ENCODE results near the gene CNDP2.

Gene CNDP2

DNA sequence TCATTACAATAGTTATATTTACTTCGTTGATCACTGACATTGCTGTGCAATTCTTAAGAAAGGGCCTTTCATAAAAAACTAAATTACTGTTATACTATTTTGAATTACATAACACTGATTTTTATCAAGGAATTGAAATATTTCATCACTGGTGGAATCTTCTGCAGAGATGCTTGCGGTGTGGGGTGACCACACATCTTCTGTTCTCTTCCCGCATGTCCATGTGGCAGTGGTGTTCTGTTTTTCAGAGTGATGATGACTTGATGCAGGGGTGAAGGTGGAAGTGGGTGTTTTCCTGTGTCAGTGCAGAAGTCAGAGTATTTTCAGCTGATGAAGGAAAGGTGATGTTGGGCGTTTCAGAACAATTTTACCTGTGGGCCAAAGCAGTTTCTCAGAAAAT, 7.0 kb downstream of the CNDP2 start:
- TF ChIP-seq, protein P1, sequence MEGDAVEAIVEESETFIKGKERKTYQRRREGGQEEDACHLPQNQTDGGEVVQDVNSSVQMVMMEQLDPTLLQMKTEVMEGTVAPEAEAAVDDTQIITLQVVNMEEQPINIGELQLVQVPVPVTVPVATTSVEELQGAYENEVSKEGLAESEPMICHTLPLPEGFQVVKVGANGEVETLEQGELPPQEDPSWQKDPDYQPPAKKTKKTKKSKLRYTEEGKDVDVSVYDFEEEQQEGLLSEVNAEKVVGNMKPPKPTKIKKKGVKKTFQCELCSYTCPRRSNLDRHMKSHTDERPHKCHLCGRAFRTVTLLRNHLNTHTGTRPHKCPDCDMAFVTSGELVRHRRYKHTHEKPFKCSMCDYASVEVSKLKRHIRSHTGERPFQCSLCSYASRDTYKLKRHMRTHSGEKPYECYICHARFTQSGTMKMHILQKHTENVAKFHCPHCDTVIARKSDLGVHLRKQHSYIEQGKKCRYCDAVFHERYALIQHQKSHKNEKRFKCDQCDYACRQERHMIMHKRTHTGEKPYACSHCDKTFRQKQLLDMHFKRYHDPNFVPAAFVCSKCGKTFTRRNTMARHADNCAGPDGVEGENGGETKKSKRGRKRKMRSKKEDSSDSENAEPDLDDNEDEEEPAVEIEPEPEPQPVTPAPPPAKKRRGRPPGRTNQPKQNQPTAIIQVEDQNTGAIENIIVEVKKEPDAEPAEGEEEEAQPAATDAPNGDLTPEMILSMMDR (IDR thresholded peaks at IDR 0.05; ENCODE audit: extremely low read depth, insufficient read depth, missing control alignments) = no peak
- in situ Hi-C loops (cut with MboI; ENCODE audit: low pct_unique_long_range_greater_than_20kb, low sequenced_read_pairs, unreplicated experiment) = no loop called here
- DNase-seq (ENCODE audit: low spot score) = no peak

DNA sequence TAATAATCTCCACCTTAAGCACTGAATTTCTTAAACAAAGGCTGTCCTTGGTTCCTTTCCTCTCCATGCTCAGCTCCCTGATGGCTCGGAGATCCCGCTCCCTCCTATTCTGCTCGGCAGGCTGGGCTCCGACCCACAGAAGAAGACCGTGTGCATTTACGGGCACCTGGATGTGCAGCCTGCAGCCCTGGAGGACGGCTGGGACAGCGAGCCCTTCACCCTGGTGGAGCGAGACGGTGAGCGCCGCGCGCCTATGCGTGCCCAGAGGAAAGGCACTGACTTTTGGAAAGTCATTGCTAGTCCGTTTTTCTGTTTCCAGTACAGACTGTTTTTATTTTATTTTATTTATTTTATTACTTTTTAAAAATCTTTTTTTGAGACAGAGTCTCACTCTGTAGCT, 9.6 kb downstream of the CNDP2 start:
- in situ Hi-C loops (cut with MboI; ENCODE audit: low pct_unique_long_range_greater_than_20kb, low sequenced_read_pairs, unreplicated experiment) = no loop called here
- DNase-seq (ENCODE audit: low spot score) = no peak

DNA sequence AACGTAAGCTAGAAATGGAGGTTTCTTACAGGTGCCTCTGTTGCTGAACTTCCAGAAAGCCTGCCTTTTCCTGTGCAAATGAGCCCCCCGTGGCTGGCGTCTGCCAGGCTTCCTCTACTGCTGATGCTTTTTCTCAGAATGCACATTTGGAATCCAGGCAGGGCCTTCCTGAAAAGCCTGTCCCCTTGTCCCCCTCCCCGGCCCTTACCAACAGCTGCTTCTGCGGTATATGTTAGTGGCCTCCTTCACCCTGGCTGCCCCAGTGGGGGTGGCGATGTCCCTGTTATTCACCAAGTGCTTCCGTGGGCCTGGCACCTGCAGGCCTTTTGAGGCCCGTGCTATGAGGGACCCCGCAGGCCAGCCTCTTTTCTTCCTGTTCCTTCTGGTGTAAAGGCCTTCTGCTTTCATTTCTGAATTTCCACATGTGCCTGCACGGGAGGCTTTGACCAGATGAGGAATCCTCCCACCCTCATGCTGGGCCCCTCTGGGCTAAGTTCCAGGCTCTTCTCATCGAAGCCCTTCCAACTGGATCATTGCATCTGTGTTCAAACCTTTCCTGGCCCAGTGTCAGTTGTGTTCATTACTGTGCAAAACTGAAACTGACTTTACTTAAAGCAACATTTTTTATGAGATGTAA, 10.4 kb downstream of the CNDP2 start:
- in situ Hi-C loops (cut with MboI; ENCODE audit: low pct_unique_long_range_greater_than_20kb, low sequenced_read_pairs, unreplicated experiment) = no loop called here
- TF ChIP-seq, protein P1 (IDR thresholded peaks at IDR 0.05; ENCODE audit: extremely low read depth, insufficient read depth, missing control alignments) = no peak
- DNase-seq (ENCODE audit: low spot score) = no peak

More for the DNA sequence above, 9.6 kb downstream of the CNDP2 start:
- TF ChIP-seq, protein P1 (IDR thresholded peaks at IDR 0.05; ENCODE audit: extremely low read depth, insufficient read depth, missing control alignments) = no peak

DNA sequence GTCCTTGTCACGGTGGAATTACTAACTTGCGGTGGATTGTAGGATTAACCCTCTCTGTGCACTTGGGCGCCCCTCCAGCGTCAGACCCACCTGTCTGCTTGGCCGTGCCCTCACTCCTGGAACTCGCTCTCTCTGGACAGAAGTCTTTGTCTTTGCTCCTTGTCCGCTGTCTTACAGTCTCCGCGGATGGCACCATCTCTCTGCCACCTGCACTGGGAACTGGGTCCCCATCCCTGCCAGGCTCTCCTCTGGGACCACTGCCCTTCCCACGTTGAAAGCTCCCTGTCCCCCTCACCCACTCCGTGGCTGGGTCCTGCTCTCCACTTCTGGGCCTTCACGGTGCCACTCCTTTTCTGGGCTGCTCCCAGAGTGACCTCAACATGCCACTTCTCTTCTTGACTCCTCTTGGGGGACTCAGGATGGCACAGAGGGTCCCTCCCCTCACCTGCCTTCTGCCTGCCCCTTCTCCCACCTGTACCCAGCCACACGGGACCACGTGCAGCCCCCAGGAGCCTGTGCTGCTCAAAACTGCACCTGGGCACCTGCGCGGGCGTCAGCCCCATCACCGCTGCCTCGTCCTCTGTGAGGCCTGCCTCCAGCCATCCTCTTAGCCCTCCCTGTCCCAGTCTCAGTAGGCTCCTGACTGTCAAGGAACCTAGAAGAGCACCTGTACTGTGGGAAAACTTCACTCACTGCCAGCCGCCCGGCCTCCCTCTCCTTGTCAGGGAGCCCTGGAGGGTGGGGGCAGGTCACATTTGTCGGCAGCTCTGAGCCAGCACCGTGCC, 11.1 kb downstream of the CNDP2 start:
- no peak for DNase-seq (ENCODE audit: low spot score)
- in situ Hi-C loops (cut with MboI; ENCODE audit: low pct_unique_long_range_greater_than_20kb, low sequenced_read_pairs, unreplicated experiment) = no loop called here
- TF ChIP-seq, protein P1 (IDR thresholded peaks at IDR 0.05; ENCODE audit: extremely low read depth, insufficient read depth, missing control alignments) = no peak

DNA sequence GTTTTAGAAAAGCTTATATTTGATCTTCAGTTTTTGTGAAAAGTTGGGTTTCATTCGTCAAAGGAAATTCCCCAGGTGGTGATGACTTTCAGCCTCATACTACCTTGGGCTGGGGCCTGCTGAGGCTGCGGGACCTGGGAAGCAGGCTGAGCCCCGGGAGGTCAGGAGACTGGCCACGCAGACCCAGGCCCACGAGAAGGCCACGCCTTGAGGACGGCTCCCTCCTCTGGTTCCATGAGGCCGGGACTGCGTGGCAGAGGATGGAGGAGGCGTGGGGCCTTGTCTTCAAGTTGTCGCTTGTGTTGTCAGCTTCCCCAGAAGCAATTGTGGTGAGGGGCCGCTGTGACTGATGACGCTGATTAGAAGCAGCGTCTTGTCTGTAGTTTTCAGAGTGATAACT, 11.8 kb downstream of the CNDP2 start:
- in situ Hi-C loops (cut with MboI; ENCODE audit: low pct_unique_long_range_greater_than_20kb, low sequenced_read_pairs, unreplicated experiment) = no loop called here
- TF ChIP-seq, protein P1 (IDR thresholded peaks at IDR 0.05; ENCODE audit: extremely low read depth, insufficient read depth, missing control alignments) = no peak
- DNase-seq (ENCODE audit: low spot score) = no peak

DNA sequence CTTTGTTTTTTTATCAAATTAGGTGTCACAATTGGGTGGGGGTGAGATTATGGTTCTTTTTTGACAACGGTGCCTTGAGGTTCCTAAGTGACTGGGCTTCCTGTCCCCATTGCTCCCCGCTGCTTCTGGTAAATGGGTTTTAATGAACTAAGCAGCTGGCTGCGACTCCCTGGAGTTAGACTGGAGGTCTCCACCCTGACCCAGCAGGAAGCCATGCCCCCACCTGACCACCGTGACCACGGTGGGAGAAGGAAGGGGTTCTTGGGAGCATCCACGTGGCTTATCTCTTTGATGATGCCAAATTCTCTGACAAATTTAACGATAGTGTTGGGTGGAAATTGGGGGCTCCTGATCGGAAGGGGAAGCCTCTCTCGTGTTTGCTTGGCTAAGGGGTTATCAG, 12.2 kb downstream of the CNDP2 start:
- DNase-seq (ENCODE audit: low spot score) = no peak
- in situ Hi-C loops (cut with MboI; ENCODE audit: low pct_unique_long_range_greater_than_20kb, low sequenced_read_pairs, unreplicated experiment) = no loop called here
- TF ChIP-seq, protein P1 (IDR thresholded peaks at IDR 0.05; ENCODE audit: extremely low read depth, insufficient read depth, missing control alignments) = no peak
